Endothelial cell (in vitro differentiated cells): Measurements from ENCODE around the gene PDE11A. TPM values are rescaled to one million over a fixed set of nuclear protein-coding genes. Genes with fewer than 3 reads are reported as not detected.

Source experiments
- DNase-seq: peaks from one replicate; pipeline ENCODE4 v3.0.0; 2021; ENCODE audit warnings: low spot score
- H3K27ac Mint-ChIP-seq: one replicate; pipeline ENCODE4 v1.8.0; 2021; ENCODE audit warnings: mixed read lengths, inconsistent platforms; ENCODE audit not compliant: unreplicated experiment
- H3K27me3 Mint-ChIP-seq: one replicate; pipeline ENCODE4 v1.8.0; 2021; ENCODE audit warnings: mild to moderate bottlenecking, moderate library complexity, mixed read lengths, inconsistent platforms; ENCODE audit not compliant: unreplicated experiment
- H3K36me3 Mint-ChIP-seq: one replicate; pipeline ENCODE4 v1.8.0; 2021; ENCODE audit warnings: mild to moderate bottlenecking, low read depth, mixed read lengths, inconsistent platforms; ENCODE audit not compliant: unreplicated experiment
- H3K4me1 Mint-ChIP-seq: one replicate; pipeline ENCODE4 v1.8.0; 2021; ENCODE audit warnings: mild to moderate bottlenecking, mixed read lengths, inconsistent platforms; ENCODE audit not compliant: unreplicated experiment
- H3K4me3 Mint-ChIP-seq: one replicate; pipeline ENCODE4 v1.8.0; 2021; ENCODE audit warnings: mild to moderate bottlenecking, mixed read lengths, inconsistent platforms; ENCODE audit not compliant: unreplicated experiment
- H3K9me3 Mint-ChIP-seq: one replicate; pipeline ENCODE4 v1.8.0; 2021; ENCODE audit warnings: mixed read lengths, inconsistent platforms; ENCODE audit not compliant: unreplicated experiment
- total RNA-seq: library from RNA; stranded (reverse); fragmentation: NEBNext Ultra II Directional; extraction: Animal tissue kit (Norgen Biotek cat#: 25700); gene quantifications from one replicate; pipeline ENCODE4 v1.2.1, GENCODE V29; 2021; ENCODE audit not compliant: unreplicated experiment
- TF ChIP-seq, protein P1 (sequence below): fragments of 200-600 bp; sonication (generic); IDR thresholded peaks from one replicate; pipeline ENCODE4 v1.5.0; 2021; ENCODE audit warnings: antibody characterized with exemption; ENCODE audit not compliant: unreplicated experiment

The PDE11A gene
- total RNA-seq, 1 donor from 2014 or later, result 1.7 TPM

- H3K27ac Mint-ChIP-seq, result no peak overlapping the region
Observed at GRCh38 chr2:177666408-177666807, 406.2 kb downstream of the PDE11A start.

DNA sequence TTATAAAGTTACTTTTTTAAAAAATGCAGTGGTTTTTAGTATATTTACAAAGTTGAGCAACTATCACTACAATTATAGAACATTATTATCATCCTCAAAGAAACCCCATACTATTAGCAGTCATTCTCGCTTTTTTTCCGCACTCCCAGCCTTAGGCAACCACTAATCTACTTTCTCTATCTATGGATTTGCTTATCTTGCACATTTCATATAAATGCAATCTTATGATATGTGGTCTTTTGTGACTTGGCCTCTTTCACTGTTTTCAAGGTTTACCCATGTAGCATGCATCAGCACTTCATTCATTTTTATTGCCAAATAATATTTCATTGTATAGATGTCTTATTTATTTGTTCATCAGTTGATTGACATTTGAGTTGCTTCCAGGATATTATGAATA is 406.6 kb downstream of the PDE11A start:
- no peak overlapping the region for H3K27ac Mint-ChIP-seq
- peaks cover 8% of the 10 kb centered on the region for H3K36me3 Mint-ChIP-seq
- no peak for DNase-seq
- H3K4me3 Mint-ChIP-seq, result no peak overlapping the region
- peaks cover 9% of the 10 kb centered on the region for H3K4me1 Mint-ChIP-seq
- H3K27me3 Mint-ChIP-seq, result no peaks in the 10 kb centered on the region
- TF ChIP-seq, protein P1, sequence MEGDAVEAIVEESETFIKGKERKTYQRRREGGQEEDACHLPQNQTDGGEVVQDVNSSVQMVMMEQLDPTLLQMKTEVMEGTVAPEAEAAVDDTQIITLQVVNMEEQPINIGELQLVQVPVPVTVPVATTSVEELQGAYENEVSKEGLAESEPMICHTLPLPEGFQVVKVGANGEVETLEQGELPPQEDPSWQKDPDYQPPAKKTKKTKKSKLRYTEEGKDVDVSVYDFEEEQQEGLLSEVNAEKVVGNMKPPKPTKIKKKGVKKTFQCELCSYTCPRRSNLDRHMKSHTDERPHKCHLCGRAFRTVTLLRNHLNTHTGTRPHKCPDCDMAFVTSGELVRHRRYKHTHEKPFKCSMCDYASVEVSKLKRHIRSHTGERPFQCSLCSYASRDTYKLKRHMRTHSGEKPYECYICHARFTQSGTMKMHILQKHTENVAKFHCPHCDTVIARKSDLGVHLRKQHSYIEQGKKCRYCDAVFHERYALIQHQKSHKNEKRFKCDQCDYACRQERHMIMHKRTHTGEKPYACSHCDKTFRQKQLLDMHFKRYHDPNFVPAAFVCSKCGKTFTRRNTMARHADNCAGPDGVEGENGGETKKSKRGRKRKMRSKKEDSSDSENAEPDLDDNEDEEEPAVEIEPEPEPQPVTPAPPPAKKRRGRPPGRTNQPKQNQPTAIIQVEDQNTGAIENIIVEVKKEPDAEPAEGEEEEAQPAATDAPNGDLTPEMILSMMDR, result no peak
- H3K9me3 Mint-ChIP-seq, result no peaks in the 10 kb centered on the region

More at GRCh38 chr2:177666408-177666807, 406.2 kb downstream of the PDE11A start:
- TF ChIP-seq, protein P1, result no peak
- peaks cover 9% of the 10 kb centered on the region for H3K4me1 Mint-ChIP-seq
- no peaks in the 10 kb centered on the region for H3K27me3 Mint-ChIP-seq
- no peak for DNase-seq
- peaks cover 3% of the 10 kb centered on the region for H3K36me3 Mint-ChIP-seq
- no peak overlapping the region for H3K4me3 Mint-ChIP-seq
- no peaks in the 10 kb centered on the region for H3K9me3 Mint-ChIP-seq

DNA sequence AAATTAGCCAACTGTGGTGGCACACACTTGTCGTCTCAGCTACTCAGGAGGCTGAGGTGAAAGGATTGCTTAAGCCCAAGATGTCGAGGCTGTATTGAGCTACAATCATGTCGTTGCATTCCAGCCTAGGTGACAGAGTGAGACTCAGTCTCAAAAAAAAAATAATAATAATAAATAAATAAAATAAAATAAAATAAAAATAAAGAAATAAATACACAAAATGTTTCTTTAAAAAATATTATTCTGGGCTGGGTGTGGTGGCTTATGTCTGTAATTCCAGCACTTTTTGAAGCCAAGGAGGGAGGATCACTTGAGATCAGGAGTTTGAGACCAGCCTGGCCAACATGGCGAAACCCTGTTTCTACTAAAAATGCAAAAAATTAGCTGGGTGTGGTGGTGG is 407.2 kb downstream of the PDE11A start:
- H3K27me3 Mint-ChIP-seq, result no peaks in the 10 kb centered on the region

GRCh38 chr2:177662895-177663294 is 409.7 kb downstream of the PDE11A start:
- no peaks in the 10 kb centered on the region for H3K27me3 Mint-ChIP-seq
- H3K27ac Mint-ChIP-seq, result no peak overlapping the region
- no peaks in the 10 kb centered on the region for H3K9me3 Mint-ChIP-seq
- peaks cover 9% of the 10 kb centered on the region for H3K36me3 Mint-ChIP-seq
- H3K4me3 Mint-ChIP-seq, result no peak overlapping the region
- DNase-seq, result no peak
- peaks cover 18% of the 10 kb centered on the region for H3K4me1 Mint-ChIP-seq
- TF ChIP-seq, protein P1, result no peak

More for the DNA sequence above, 407.2 kb downstream of the PDE11A start:
- H3K4me1 Mint-ChIP-seq, result peaks cover 5% of the 10 kb centered on the region
- no peak overlapping the region for H3K27ac Mint-ChIP-seq
- TF ChIP-seq, protein P1, result no peak
- no peaks in the 10 kb centered on the region for H3K9me3 Mint-ChIP-seq
- H3K4me3 Mint-ChIP-seq, result no peak overlapping the region
- peaks cover 9% of the 10 kb centered on the region for H3K36me3 Mint-ChIP-seq
- no peak for DNase-seq

DNA sequence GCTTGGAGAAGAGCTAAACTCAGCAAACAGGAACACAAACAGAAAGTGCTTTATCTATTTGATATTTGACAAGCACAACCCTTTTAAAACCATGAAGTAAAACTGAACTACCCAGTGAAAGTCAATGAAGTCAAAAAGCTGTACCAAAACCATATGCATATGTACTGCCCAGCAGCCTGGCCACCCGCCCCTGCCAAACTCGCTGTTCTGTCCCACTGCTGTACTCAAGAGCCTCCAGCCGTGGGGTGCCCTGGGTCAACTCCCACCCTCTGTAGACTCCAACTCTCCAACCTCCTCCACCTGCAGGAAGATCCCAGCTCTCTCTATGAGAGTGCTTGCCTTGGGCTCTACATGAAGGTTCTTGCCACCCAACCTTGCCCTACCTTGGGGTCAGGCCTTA is 411.8 kb downstream of the PDE11A start:
- DNase-seq, result no peak
- peaks cover 15% of the 10 kb centered on the region for H3K36me3 Mint-ChIP-seq
- H3K4me1 Mint-ChIP-seq, result peaks cover 27% of the 10 kb centered on the region
- peaks cover 2% of the 10 kb centered on the region for H3K27me3 Mint-ChIP-seq
- no peaks in the 10 kb centered on the region for H3K9me3 Mint-ChIP-seq
- TF ChIP-seq, protein P1, result no peak
- no peak overlapping the region for H3K4me3 Mint-ChIP-seq
- H3K27ac Mint-ChIP-seq, result no peak overlapping the region
